K562 (cell line): Measurements from ENCODE around the gene ZNF609. TPM values are rescaled to one million over a fixed set of nuclear protein-coding genes. Genes with fewer than 3 reads are reported as not detected.

Experiments
- ATAC-seq: fragments of 200-7000 bp; cut with Tn5 transposase; 3 replicates; pipeline ENCODE4 v1.9.1; 2020; ENCODE audit warnings: moderate library complexity
- BruUV-seq: library from RNA; stranded (reverse); fragments of 400-500 nt; replicated peaks from 2 replicates; lab custom pipeline; 2021; lab: Mats Ljungman, UMichigan
- CTCF ChIA-PET: fragments of 300-600 bp; formaldehyde crosslinking; extraction: SDS; loops from one replicate; lab custom pipeline; 2021; ENCODE audit warnings: low intra/inter-chr PET ratio; lab: Yijun Ruan, JAX
- POLR2A ChIA-PET: fragments of 300-600, 350-650 bp; sonication (Branson Sonifier 250); formaldehyde crosslinking; extraction: SDS; loops from one replicate; lab custom pipeline; 2021; ENCODE audit warnings: antibody characterized with exemption, inconsistent platforms; lab: Yijun Ruan, JAX
- DNase-seq, 4 experiments: peaks; one replicate each; pipeline versions ENCODE4 v3.0.0 to v3.0.0-alpha.2; 2011 to 2018; ENCODE audit warnings: low spot score in 3 of 4, mixed read lengths in 3 of 4; ENCODE audit errors: extremely low read depth in 1 of 4
- FAIRE-seq: peaks from 2 replicates; lab custom pipeline; 2011; peaks lifted over from hg19 to GRCh38; lab: Jason Lieb, UNC
- H2AFZ ChIP-seq: 2 replicates; pipeline ENCODE4 v1.6.0; 2011; ENCODE audit warnings: low read depth, low read length, control low read depth, inconsistent platforms
- H3K27ac ChIP-seq: fragments of 200-600 bp; 3 replicates; pipeline ENCODE4 v1.8.0; 2011; ENCODE audit warnings: low read depth, mild to moderate bottlenecking, control low read depth, inconsistent platforms, low read length, moderate library complexity, mixed read lengths; ENCODE audit errors: extremely low read depth
- H3K27me3 ChIP-seq, 2 experiments: fragments of 300-600 bp in 1 of 2; 2 replicates in 1 of 2; 3 replicates in 1 of 2; pipeline versions ENCODE4 v1.6.0 to v1.8.0; 2011; ENCODE audit warnings: inconsistent platforms in 2 of 2, low read length in 2 of 2, mild to moderate bottlenecking in 1 of 2, mixed read lengths in 1 of 2, moderate library complexity in 1 of 2; ENCODE audit not compliant: control insufficient read depth in 2 of 2, insufficient read depth in 2 of 2
- H3K36me3 ChIP-seq: fragments of 300-600 bp; 3 replicates; pipeline ENCODE4 v1.8.0; 2011; ENCODE audit warnings: mild to moderate bottlenecking, low read length, inconsistent platforms; ENCODE audit not compliant: control insufficient read depth, insufficient read depth
- H3K4me1 ChIP-seq, 2 experiments: fragments of 200-600 bp in 1 of 2; replicated peaks in 1 of 2; 2 replicates in 1 of 2; 3 replicates in 1 of 2; pipeline versions ENCODE4 v1.5.1 to v1.8.0; 2011; ENCODE audit warnings: inconsistent platforms in 2 of 2, low read length in 2 of 2, mild to moderate bottlenecking in 1 of 2, mixed read lengths in 1 of 2, moderate library complexity in 1 of 2; ENCODE audit not compliant: control insufficient read depth in 2 of 2, insufficient read depth in 2 of 2
- H3K4me2 ChIP-seq: 2 replicates; pipeline ENCODE4 v1.6.1; 2011; ENCODE audit warnings: low read length, control low read depth, inconsistent platforms, mixed read lengths; ENCODE audit not compliant: insufficient read depth
- H3K4me3 ChIP-seq: fragments of 200-600 bp; sonication (generic), shearing (Covaris generic); 2 replicates; pipeline ENCODE4 v1.5.1; 2016; ENCODE audit warnings: control low read depth, inconsistent platforms
- H3K79me2 ChIP-seq: fragments of 200-600 bp; 3 replicates; pipeline ENCODE4 v1.8.0; 2011; ENCODE audit warnings: low read length, inconsistent platforms; ENCODE audit not compliant: control insufficient read depth, insufficient read depth
- H3K9ac ChIP-seq, 2 experiments: 2 replicates each; pipeline versions ENCODE4 v1.6.0 to v1.6.1; 2011; ENCODE audit warnings: low read depth in 2 of 2, low read length in 2 of 2, control low read depth in 1 of 2, inconsistent platforms in 1 of 2, mild to moderate bottlenecking in 1 of 2, mixed read lengths in 1 of 2; ENCODE audit not compliant: insufficient read depth in 1 of 2
- H3K9me1 ChIP-seq: one replicate; pipeline ENCODE4 v1.6.0; 2011; ENCODE audit warnings: inconsistent platforms, mild to moderate bottlenecking, low read length, moderate library complexity; ENCODE audit not compliant: control insufficient read depth, insufficient read depth
- H3K9me3 ChIP-seq: replicated peaks from 2 replicates; pipeline ENCODE4 v1.5.1; 2011; ENCODE audit warnings: low read depth, low read length, inconsistent platforms; ENCODE audit not compliant: control insufficient read depth, insufficient read depth
- H4K20me1 ChIP-seq: replicated peaks from 2 replicates; pipeline ENCODE4 v1.6.1; 2011; ENCODE audit warnings: low read length, inconsistent platforms, mixed read lengths; ENCODE audit not compliant: control insufficient read depth, insufficient read depth
- CBX1 ChIP-seq: sonication (generic); IDR thresholded peaks from 2 replicates; pipeline ENCODE4 v1.6.1; 2016; ENCODE audit warnings: antibody characterized with exemption, low read depth, mild to moderate bottlenecking
- HMG20A ChIP-seq: fragments of 450-650 bp; formaldehyde crosslinking; conservative IDR thresholded peaks from 2 replicates; pipeline ENCODE4 v1.4.0; 2020; ENCODE audit warnings: mild to moderate bottlenecking, mixed read lengths
- RUNX1 ChIP-seq: sonication (generic); IDR thresholded peaks from 2 replicates; pipeline ENCODE4 v1.6.1; 2016; ENCODE audit warnings: antibody characterized with exemption, low read depth
- ZNF41 ChIP-seq: fragments of 250-450 bp; sonication (Bioruptor Pico); conservative IDR thresholded peaks from 2 replicates; pipeline ENCODE4 v1.4.0; 2020; ENCODE audit warnings: mild to moderate bottlenecking
- ZNF512 ChIP-seq: IDR thresholded peaks from 2 replicates; pipeline ENCODE4 v1.6.1; 2016; ENCODE audit warnings: missing genetic modification characterization, missing compliant biosample characterization
- ZNF589 ChIP-seq: fragments of 200-800 bp; sonication (Bioruptor generic); IDR thresholded peaks from 2 replicates; pipeline ENCODE4 v1.6.1; 2016; ENCODE audit warnings: low read depth, missing genetic modification characterization, missing compliant biosample characterization
- ZNF707 ChIP-seq: fragments of 250-450 bp; sonication (Bioruptor Pico); conservative IDR thresholded peaks from 2 replicates; pipeline ENCODE4 v1.8.0; 2022; ENCODE audit warnings: inconsistent platforms, mild to moderate bottlenecking, moderate library complexity
- WGBS: fragments of 100-300 bp; shearing (Covaris generic); methylation state at CpG from one replicate; pipeline ENCODE4 v1.1.6; 2016; ENCODE audit warnings: low coverage, mixed read lengths; ENCODE audit not compliant: insufficient coverage; ENCODE audit errors: missing lambda C conversion rate; 5-methylcytosine and 5-hydroxymethylcytosine counted together
- in situ Hi-C: fragments of 300-500 bp; cut with MboI; formaldehyde crosslinking; loops from 4 replicates; pipeline ENCODE4 v1.15.0; 2018; ENCODE audit warnings: inconsistent platforms, mixed read lengths
- intact Hi-C: fragments of 100-400 bp; cut with micrococcal nuclease; formaldehyde crosslinking; loops from 2 replicates; pipeline ENCODE4 v1.14.2; 2022
- polyA plus RNA-seq, 8 experiments: library from polyadenylated mRNA; depleted of rRNA in 4 of 8; stranded (reverse) in 5 of 8; unstranded in 3 of 8; fragments of >200 nt; fragmentation: Nextera tagmentation in 2 of 8; fragmentation: Illumina TruSeq in 1 of 8; extraction: Ambion mirVana in 2 of 8; extraction: Trizol in 1 of 8; gene quantifications; 2 replicates each; pipeline versions ENCODE4 v1.2.1 to v1.2.3, GENCODE V29; 2011 to 2014; ENCODE audit warnings: inconsistent platforms in 1 of 8, missing spikeins in 1 of 8
- total RNA-seq, 7 experiments: library from RNA; depleted of rRNA in 6 of 7; stranded (reverse); fragments of >200 nt in 6 of 7; fragmentation: Illumina TruSeq in 2 of 7; extraction: Trizol in 2 of 7; gene quantifications; 2 replicates each; pipeline versions ENCODE4 v1.2.1 to v1.2.3, GENCODE V29; 2011 to 2021; ENCODE audit warnings: low replicate concordance in 1 of 7

The ZNF609 gene
- total and polyA plus RNA-seq, 9 of the 15 experiments (the other 6 are each of a cell fraction or from before 2014, with no cell fraction given) = 3.0 to 38.7 (median 17.8) TPM

GRCh38 chr15:64618540-64618939 is 158.2 kb downstream of the ZNF609 start (continued):
- no peak for TF ChIP-seq ZNF512 (tag)
- no peak for TF ChIP-seq ZNF707 (CRISPR knock-in tag)
- TF ChIP-seq HMG20A (CRISPR knock-in tag) = no peak
- no peak for TF ChIP-seq ZNF41 (CRISPR knock-in tag)

GRCh38 chr15:64619880-64620839 is 159.8 kb downstream of the ZNF609 start:
- CTCF ChIA-PET = no interaction called here
- intact Hi-C loops = no loop called here
- TF ChIP-seq CBX1 (no peak), ZNF589 (no peak), RUNX1 (no peak)

More at GRCh38 chr15:64619880-64620839, 159.8 kb downstream of the ZNF609 start:
- POLR2A ChIA-PET = interaction anchor here (0.6 to 1.2 kb wide), 3 partner anchors 9 to 201 kb away, joined by 3 read pairs; no protein-coding TSS in a partner anchor
- BruUV-seq = no TSS peak
- Histone ChIP-seq H3K4me1 (peaks cover 6 to 31% of the 10 kb centered on the region in 2 experiments; a peak in 4 of 5 replicates), H3K4me2 (no peak overlapping the region), H3K9ac (no peak overlapping the region), H4K20me1 (peaks cover 12% of the 10 kb centered on the region; the same call in 1 of the 2 replicates), H3K9me1 (no peaks in the 10 kb centered on the region), H3K79me2 (peaks cover 74% of the 10 kb centered on the region), H2AFZ (no peak overlapping the region), H3K27ac (no peak overlapping the region), H3K4me3 (no peak overlapping the region), H3K9me3 (no peaks in the 10 kb centered on the region), H3K36me3 (peaks cover 24% of the 10 kb centered on the region), H3K27me3 (no peaks in the 10 kb centered on the region)
- ATAC-seq (peak; percentile 37), FAIRE-seq (no peak), DNase-seq (no peak)
- in situ Hi-C loops = no loop called here
- 87% methylated on average over 1 of the region's 1 CpG for WGBS
